Bronchial epithelial cell (primary cell): Measurements from ENCODE around the gene NUTF2. TPM values are rescaled to one million over a fixed set of nuclear protein-coding genes. Genes with fewer than 3 reads are reported as not detected.

Source experiments
- DNase-seq: peaks from one replicate; pipeline ENCODE4 v3.0.0-alpha.2; 2010; ENCODE audit warnings: low read depth
- FAIRE-seq: peaks from 2 replicates; lab custom pipeline; 2011; peaks lifted over from hg19 to GRCh38; lab: Jason Lieb, UNC
- H3K27me3 ChIP-seq: 2 replicates; pipeline ENCODE4 v1.5.1; 2011; ENCODE audit warnings: low read length; ENCODE audit not compliant: control insufficient read depth, insufficient read depth
- H3K36me3 ChIP-seq: 2 replicates; pipeline ENCODE4 v1.5.1; 2011; ENCODE audit warnings: low read length; ENCODE audit not compliant: control insufficient read depth, insufficient read depth
- H3K4me3 ChIP-seq: 2 replicates; pipeline ENCODE4 v1.5.1; 2011; ENCODE audit warnings: mild to moderate bottlenecking, low read depth, low read length, control low read depth
- total RNA-seq: library from RNA; depleted of rRNA; stranded (reverse); fragments of >200 nt; gene quantifications from 2 replicates; pipeline ENCODE4 v1.2.1, GENCODE V29; 2014
- TF ChIP-seq, protein P1 (sequence below): IDR thresholded peaks from 2 replicates; pipeline ENCODE4 v1.5.1; 2011; ENCODE audit warnings: mild to moderate bottlenecking, moderate library complexity, low read length, control low read depth, inconsistent platforms; ENCODE audit not compliant: insufficient read depth, severe bottlenecking

The NUTF2 gene
- total RNA-seq, 1 donor from 2014 or later: 42.6 TPM

DNA sequence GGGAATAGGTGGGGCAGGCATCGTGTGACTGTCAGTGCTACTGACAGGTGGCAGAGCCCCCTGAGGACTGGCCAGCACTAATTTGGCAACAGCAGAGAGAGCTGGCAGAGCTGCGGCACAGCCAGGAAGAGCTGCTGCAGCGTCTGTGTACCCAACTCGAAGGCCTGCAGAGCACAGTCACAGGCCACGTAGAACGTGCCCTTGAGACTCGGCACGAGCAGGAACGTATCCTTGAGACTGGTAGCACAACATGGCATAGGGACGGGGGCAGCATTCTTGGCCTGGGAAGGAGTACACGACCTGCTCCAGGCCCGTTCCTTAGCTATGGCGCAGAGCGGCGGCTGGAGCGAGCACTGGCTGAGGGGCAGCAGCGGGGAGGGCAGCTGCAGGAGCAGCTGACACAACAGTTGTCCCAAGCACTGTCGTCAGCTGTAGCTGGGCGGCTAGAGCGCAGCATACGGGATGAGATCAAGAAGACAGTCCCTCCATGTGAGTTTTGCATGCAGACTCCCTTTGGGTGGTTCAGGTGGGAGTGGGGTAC, 35.0 kb downstream of the NUTF2 start:
- DNase-seq: no peak
- TF ChIP-seq, protein P1, sequence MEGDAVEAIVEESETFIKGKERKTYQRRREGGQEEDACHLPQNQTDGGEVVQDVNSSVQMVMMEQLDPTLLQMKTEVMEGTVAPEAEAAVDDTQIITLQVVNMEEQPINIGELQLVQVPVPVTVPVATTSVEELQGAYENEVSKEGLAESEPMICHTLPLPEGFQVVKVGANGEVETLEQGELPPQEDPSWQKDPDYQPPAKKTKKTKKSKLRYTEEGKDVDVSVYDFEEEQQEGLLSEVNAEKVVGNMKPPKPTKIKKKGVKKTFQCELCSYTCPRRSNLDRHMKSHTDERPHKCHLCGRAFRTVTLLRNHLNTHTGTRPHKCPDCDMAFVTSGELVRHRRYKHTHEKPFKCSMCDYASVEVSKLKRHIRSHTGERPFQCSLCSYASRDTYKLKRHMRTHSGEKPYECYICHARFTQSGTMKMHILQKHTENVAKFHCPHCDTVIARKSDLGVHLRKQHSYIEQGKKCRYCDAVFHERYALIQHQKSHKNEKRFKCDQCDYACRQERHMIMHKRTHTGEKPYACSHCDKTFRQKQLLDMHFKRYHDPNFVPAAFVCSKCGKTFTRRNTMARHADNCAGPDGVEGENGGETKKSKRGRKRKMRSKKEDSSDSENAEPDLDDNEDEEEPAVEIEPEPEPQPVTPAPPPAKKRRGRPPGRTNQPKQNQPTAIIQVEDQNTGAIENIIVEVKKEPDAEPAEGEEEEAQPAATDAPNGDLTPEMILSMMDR: no peak
- peaks cover 59% of the 10 kb centered on the region for H3K36me3 ChIP-seq
- H3K4me3 ChIP-seq: no peak overlapping the region
- peak; percentile 81 for FAIRE-seq
- H3K27me3 ChIP-seq: no peaks in the 10 kb centered on the region

DNA sequence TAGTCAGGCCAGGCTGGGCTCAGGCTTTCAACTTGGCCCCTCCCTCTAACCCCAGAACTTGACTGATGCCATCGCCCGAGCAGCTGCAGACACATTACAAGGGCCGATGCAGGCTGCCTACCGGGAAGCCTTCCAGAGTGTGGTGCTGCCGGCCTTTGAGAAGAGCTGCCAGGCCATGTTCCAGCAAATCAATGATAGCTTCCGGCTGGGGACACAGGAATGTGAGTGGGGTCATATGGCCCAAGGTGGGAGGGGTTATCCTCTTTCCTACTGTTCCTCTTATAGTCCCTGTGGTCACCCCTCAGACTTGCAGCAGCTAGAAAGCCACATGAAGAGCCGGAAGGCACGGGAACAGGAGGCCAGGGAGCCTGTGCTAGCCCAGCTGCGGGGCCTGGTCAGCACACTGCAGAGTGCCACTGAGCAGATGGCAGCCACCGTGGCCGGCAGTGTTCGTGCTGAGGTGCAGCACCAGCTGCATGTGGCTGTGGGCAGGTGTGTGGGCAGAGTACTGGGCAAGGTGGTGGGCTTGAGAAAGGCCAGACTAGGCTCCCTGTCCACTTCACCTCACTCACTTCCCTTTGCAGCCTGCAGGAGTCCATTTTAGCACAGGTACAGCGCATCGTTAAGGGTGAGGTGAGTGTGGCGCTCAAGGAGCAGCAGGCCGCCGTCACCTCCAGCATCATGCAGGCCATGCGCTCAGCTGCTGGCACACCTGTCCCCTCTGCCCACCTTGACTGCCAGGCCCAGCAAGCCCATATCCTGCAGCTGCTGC, 35.8 kb downstream of the NUTF2 start:
- TF ChIP-seq, protein P1: no peak
- DNase-seq: no peak
- H3K36me3 ChIP-seq: peaks cover 53% of the 10 kb centered on the region

DNA sequence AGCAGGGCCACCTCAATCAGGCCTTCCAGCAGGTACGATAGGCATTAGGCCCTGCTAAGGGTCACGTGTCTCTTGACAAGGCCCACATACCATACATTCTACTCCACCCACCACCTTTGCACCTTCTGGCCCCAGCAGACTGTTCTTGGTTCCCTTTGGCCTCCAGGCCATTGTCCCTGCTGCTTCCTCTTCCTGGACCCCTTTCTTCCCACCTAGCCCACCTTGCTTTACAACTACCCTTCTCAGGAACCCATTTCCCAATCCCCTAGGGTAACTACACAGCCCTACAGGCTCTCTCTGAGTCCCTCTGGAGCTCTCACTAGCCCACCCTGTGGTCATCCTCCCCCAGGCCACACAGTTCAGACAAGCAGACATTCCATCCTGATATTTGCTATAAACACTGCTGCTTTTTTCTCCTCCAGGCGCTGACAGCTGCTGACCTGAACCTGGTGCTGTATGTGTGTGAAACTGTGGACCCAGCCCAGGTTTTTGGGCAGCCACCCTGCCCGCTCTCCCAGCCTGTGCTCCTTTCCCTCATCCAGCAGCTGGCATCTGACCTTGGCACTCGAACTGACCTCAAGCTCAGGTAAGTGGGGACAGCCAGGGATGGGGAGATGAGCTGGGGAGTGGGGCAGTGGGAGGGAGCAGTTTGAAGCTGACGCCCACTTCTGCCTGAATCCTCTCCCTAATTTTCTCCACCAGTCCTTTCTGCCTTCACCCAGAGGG, 36.6 kb downstream of the NUTF2 start:
- no peak for FAIRE-seq
- Histone ChIP-seq H3K36me3 (peaks cover 47% of the 10 kb centered on the region), H3K4me3 (no peak overlapping the region), H3K27me3 (no peaks in the 10 kb centered on the region)
- no peak for DNase-seq
- TF ChIP-seq, protein P1: no peak

More for the DNA sequence above, 35.8 kb downstream of the NUTF2 start:
- FAIRE-seq: no peak
- H3K4me3 ChIP-seq: no peak overlapping the region
- H3K27me3 ChIP-seq: no peaks in the 10 kb centered on the region

DNA sequence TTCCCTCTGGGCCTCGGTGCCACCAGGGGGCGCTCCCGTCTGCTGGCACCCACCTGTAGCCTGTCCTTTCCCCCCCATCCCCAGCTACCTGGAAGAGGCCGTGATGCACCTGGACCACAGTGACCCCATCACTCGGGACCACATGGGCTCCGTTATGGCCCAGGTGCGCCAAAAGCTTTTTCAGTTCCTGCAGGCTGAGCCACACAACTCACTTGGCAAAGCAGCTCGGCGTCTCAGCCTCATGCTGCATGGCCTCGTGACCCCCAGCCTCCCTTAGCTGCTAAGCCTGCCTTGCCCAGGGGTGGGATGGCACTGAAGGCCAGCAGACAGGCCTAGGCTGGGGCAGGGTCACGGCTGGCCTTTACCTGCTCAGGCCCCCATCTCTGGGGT, 37.1 kb downstream of the NUTF2 start:
- DNase-seq (no peak), FAIRE-seq (no peak)
- Histone ChIP-seq H3K36me3 (peaks cover 42% of the 10 kb centered on the region), H3K4me3 (no peak overlapping the region), H3K27me3 (no peaks in the 10 kb centered on the region)
- TF ChIP-seq, protein P1: peak; percentile 94

DNA sequence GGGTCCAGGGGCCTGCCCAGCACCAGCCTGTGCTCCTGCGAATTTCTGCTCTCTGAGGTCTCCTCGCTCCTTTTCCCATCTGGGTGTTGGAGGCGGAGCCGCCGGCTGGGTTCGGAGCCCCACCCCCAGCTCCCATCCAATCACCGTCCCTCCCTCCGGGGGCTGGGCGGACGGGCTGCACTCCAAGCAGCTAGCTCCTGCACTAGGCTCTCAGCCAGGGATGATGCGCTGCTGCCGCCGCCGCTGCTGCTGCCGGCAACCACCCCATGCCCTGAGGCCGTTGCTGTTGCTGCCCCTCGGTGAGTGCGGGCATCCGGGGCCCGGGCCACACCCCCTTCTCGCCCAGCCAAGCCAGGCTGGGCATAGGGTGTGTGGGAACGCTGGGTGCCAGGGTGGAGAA, 38.0 kb downstream of the NUTF2 start, which contains the start of gene NRN1L:
Gene NRN1L (plus strand): TSS at position 202 of the 400 bp plus-strand sequence. CDS start 19 bp downstream, at position 221.
- TF ChIP-seq, protein P1: no peak
- peaks cover 34% of the 10 kb centered on the region for H3K36me3 ChIP-seq
- no peak within 1 kb of the TSS for H3K4me3 ChIP-seq
- DNase-seq (peak; percentile 66), FAIRE-seq (no peak)
- no peaks in the 10 kb centered on the region for H3K27me3 ChIP-seq
